ENCODE results near the gene LDLRAD4.

The LDLRAD4 gene

DNA sequence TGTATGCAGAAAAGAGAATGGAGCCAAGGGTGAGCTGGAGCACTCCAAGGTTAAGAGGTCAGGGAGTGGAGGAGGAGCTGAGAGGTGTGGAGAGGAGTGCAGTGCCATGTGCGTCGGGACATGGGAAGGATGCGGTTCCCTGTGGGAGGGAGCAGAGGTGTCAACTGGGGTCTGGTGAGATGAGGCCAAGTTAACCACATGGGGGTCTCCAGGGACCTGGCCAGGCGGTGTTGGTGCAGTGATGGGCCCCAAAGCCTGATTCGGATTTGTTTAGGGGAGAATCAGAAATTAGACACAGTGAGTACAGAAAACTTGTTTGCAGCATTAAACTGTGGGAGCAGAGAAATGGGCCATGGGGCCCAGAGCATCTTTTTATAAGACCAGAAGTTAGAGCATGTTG is 210.5 kb downstream of the LDLRAD4 start:
- no peak for ATAC-seq
- TF ChIP-seq ZC3H10 (CRISPR knock-in tag; IDR thresholded peaks at IDR 0.05) = no peak
- TF ChIP-seq RARB (CRISPR knock-in tag; IDR thresholded peaks at IDR 0.05) = no peak

DNA sequence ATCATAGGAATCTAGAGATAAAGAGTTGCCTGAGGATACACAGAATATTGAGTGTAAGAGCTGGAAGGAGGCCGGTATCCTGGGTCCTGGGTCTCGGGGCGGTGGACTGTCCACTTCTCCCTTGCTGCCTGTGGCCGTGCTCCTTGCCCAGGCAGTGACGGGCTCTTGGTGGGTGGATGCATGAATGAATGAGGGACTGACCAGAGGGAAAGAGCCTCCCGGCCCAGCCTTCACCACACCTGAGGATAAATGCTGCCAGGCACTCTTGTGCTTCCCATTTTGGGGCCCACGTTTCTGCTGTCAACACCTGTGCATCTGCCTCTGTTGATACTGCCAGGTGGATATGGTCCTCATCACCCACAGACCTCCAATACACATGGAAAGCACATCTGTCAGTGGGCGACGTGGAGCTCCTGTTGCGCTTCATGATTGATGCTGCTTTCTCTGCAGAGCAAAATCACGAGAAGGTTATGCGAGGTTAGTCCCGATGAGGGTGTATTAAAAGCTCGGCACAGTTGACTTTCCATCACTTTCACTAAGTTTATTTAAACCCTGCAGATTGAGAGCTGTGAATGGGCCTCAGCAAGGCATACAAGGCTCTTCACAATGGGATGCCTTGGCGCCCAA is 211.4 kb downstream of the LDLRAD4 start:
- no peak for ATAC-seq

GRCh38 chr18:13430663-13431062 is 212.1 kb downstream of the LDLRAD4 start:
- no peak for ATAC-seq
- TF ChIP-seq PPARA (CRISPR knock-in tag; IDR thresholded peaks at IDR 0.05; ENCODE audit: borderline replicate concordance) (no peak), BACH2 (CRISPR knock-in tag; IDR thresholded peaks at IDR 0.05; ENCODE audit: borderline replicate concordance) (no peak), TCF4 (CRISPR knock-in tag; IDR thresholded peaks at IDR 0.05; ENCODE audit: borderline replicate concordance) (no peak), ZFP30 (CRISPR knock-in tag; IDR thresholded peaks at IDR 0.05) (no peak), CSRNP3 (CRISPR knock-in tag; IDR thresholded peaks at IDR 0.05) (no peak), ISL1 (CRISPR knock-in tag; IDR thresholded peaks at IDR 0.05) (no peak)
- TF ChIP-seq, protein P1, sequence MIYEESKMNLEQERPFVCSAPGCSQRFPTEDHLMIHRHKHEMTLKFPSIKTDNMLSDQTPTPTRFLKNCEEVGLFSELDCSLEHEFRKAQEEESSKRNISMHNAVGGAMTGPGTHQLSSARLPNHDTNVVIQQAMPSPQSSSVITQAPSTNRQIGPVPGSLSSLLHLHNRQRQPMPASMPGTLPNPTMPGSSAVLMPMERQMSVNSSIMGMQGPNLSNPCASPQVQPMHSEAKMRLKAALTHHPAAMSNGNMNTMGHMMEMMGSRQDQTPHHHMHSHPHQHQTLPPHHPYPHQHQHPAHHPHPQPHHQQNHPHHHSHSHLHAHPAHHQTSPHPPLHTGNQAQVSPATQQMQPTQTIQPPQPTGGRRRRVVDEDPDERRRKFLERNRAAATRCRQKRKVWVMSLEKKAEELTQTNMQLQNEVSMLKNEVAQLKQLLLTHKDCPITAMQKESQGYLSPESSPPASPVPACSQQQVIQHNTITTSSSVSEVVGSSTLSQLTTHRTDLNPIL (CRISPR knock-in tag; IDR thresholded peaks at IDR 0.05; ENCODE audit: low read depth) = no peak

More for the DNA sequence above, 211.4 kb downstream of the LDLRAD4 start:
- TF ChIP-seq ZNF8 (CRISPR knock-in tag; IDR thresholded peaks at IDR 0.05) (no peak), ISL1 (CRISPR knock-in tag; IDR thresholded peaks at IDR 0.05) (no peak), ARNTL (CRISPR knock-in tag; IDR thresholded peaks at IDR 0.05; ENCODE audit: borderline replicate concordance, low read depth) (no peak), OSR1 (CRISPR knock-in tag; IDR thresholded peaks at IDR 0.05) (no peak), GLIS3 (CRISPR knock-in tag; IDR thresholded peaks at IDR 0.05) (no peak), ZNF565 (CRISPR knock-in tag; conservative IDR thresholded peaks at IDR 0.05; ENCODE audit: low read depth) (no peak), BACH2 (CRISPR knock-in tag; IDR thresholded peaks at IDR 0.05; ENCODE audit: borderline replicate concordance) (no peak), ZFP3 (CRISPR knock-in tag; IDR thresholded peaks at IDR 0.05) (no peak), CSRNP3 (CRISPR knock-in tag; IDR thresholded peaks at IDR 0.05) (no peak), RARB (CRISPR knock-in tag; IDR thresholded peaks at IDR 0.05) (no peak), ESRRG (CRISPR knock-in tag; IDR thresholded peaks at IDR 0.05) (no peak), ZFP30 (CRISPR knock-in tag; IDR thresholded peaks at IDR 0.05) (no peak), ZNF70 (CRISPR knock-in tag; IDR thresholded peaks at IDR 0.05) (no peak), ZC3H10 (CRISPR knock-in tag; IDR thresholded peaks at IDR 0.05) (no peak)
- TF ChIP-seq, protein P2, sequence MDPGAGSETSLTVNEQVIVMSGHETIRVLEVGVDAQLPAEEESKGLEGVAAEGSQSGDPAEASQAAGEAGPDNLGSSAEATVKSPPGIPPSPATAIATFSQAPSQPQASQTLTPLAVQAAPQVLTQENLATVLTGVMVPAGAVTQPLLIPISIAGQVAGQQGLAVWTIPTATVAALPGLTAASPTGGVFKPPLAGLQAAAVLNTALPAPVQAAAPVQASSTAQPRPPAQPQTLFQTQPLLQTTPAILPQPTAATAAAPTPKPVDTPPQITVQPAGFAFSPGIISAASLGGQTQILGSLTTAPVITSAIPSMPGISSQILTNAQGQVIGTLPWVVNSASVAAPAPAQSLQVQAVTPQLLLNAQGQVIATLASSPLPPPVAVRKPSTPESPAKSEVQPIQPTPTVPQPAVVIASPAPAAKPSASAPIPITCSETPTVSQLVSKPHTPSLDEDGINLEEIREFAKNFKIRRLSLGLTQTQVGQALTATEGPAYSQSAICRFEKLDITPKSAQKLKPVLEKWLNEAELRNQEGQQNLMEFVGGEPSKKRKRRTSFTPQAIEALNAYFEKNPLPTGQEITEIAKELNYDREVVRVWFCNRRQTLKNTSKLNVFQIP (CRISPR knock-in tag; IDR thresholded peaks at IDR 0.05; ENCODE audit: borderline replicate concordance, low read depth) = no peak
- TF ChIP-seq, protein P3, sequence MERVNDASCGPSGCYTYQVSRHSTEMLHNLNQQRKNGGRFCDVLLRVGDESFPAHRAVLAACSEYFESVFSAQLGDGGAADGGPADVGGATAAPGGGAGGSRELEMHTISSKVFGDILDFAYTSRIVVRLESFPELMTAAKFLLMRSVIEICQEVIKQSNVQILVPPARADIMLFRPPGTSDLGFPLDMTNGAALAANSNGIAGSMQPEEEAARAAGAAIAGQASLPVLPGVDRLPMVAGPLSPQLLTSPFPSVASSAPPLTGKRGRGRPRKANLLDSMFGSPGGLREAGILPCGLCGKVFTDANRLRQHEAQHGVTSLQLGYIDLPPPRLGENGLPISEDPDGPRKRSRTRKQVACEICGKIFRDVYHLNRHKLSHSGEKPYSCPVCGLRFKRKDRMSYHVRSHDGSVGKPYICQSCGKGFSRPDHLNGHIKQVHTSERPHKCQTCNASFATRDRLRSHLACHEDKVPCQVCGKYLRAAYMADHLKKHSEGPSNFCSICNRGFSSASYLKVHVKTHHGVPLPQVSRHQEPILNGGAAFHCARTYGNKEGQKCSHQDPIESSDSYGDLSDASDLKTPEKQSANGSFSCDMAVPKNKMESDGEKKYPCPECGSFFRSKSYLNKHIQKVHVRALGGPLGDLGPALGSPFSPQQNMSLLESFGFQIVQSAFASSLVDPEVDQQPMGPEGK (CRISPR knock-in tag; IDR thresholded peaks at IDR 0.05; ENCODE audit: borderline replicate concordance) = no peak

DNA sequence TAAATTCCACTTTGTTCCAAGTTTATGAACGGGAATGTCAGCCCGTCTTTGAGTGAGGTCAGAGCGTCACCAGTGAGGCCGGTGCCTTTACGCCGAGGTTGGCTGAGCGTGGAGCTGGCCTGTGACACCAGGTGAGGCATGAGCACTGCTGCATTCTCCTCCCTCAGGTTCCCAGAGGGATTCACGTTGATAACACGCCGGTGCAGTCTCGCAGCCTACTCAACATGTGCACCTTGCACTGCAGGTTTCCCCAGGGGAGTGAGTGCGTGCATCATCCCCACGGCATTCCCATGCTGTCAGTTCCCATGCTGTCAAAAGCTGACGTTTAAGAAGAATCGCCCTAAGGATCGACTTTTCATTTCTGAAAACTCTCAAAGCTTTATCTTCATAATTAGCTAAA is 213.3 kb downstream of the LDLRAD4 start:
- ATAC-seq = no peak
- TF ChIP-seq TCF4 (CRISPR knock-in tag; IDR thresholded peaks at IDR 0.05; ENCODE audit: borderline replicate concordance) (no peak), OSR1 (CRISPR knock-in tag; IDR thresholded peaks at IDR 0.05) (no peak), ZNF70 (CRISPR knock-in tag; IDR thresholded peaks at IDR 0.05) (no peak), ARNTL (CRISPR knock-in tag; IDR thresholded peaks at IDR 0.05; ENCODE audit: borderline replicate concordance, low read depth) (no peak), ZC3H10 (CRISPR knock-in tag; IDR thresholded peaks at IDR 0.05) (no peak), TSHZ2 (CRISPR knock-in tag; IDR thresholded peaks at IDR 0.05) (no peak), GLIS3 (CRISPR knock-in tag; IDR thresholded peaks at IDR 0.05) (no peak), ZFP3 (CRISPR knock-in tag; IDR thresholded peaks at IDR 0.05) (no peak), ISL1 (CRISPR knock-in tag; IDR thresholded peaks at IDR 0.05) (no peak), RARB (CRISPR knock-in tag; IDR thresholded peaks at IDR 0.05) (no peak), ZFP30 (CRISPR knock-in tag; IDR thresholded peaks at IDR 0.05) (no peak)
- TF ChIP-seq, protein P2 (CRISPR knock-in tag; IDR thresholded peaks at IDR 0.05; ENCODE audit: borderline replicate concordance, low read depth) = no peak
- TF ChIP-seq, protein P1 (CRISPR knock-in tag; IDR thresholded peaks at IDR 0.05; ENCODE audit: low read depth) = no peak

Data from SK-N-SH treated with all-trans-retinoic acid at 6 μM for 48 hours (cell line).